ENCODE results near the gene UCP2.

DNA sequence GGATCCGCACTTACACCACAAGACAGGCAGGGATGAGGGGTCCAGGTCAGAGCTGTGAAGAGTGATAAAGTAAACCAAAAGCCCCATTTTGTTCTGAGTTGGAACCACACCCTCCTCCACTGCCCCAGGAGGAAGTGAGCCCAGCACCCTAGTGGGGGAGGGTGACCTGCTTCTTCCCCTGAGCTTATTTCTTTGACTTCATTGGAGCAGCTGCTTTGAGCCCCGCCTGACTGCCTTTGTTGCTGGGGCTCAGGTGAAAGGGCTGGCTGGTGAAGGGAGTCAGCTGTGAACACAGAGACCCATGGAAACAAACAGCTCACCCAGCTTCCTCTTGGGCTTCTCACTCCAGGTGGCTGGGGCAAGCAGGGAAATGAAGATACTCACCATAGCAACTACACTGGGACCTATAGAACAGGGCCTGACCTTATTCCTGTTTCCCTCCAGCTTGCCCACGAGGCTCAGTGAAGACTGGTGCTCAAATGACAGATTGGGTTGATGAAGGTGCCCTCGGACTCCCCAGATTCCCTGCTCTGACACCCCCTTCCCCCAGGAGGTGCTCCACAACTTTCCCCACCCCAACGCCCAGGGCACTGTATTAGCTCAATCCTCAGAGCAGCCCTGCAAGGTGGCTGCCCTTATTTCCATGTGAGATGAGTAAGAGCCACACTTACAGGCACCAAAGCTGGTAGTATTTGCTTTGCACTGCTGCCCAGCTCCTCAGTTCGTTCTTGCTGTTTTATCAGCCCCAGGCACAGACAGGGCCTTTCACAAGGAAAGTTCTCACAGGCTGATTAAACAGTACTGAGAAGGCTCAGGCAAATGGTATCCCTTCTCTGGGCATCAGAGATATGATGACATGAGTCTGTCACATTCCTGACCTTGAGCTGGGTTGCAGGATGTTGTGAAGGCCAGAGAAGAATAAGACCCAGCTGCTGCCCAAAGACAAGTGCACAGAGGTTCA, 2.4 kb downstream of the UCP2 start:
- TF ChIP-seq POLR2A (IDR thresholded peaks at IDR 0.05) (no peak), CTCF (IDR thresholded peaks at IDR 0.05) (no peak)
